Activated naive CD8-positive, alpha-beta T cell treated with anti-CD3 and anti-CD28 coated beads, Interleukin-2, amount 10 ng/mL, durations not matched to agents 7 days and 5 days (primary cell): ENCODE measurements around the gene AQP5. TPM values are rescaled to one million over a fixed set of nuclear protein-coding genes. Genes with fewer than 3 reads are reported as not detected.

ENCODE experiments used
- ATAC-seq: fragments of 150-1000 bp; cut with Tn5 transposase; one replicate; pipeline ENCODE4 v1.10.0; 2021; ENCODE audit warnings: low read depth, moderate library complexity
- POLR2A ChIA-PET: fragments of 350-600 bp; sonication (Branson Sonifier 250); formaldehyde crosslinking; loops from one replicate; lab custom pipeline; 2021; ENCODE audit warnings: antibody characterized with exemption; lab: Charles Lee
- DNase-seq: peaks from one replicate; pipeline ENCODE4 v3.0.0; 2021
- H3K27ac Mint-ChIP-seq: one replicate; pipeline ENCODE4 v1.8.0; 2022; ENCODE audit warnings: mild to moderate bottlenecking, mixed read lengths
- H3K27me3 Mint-ChIP-seq: one replicate; pipeline ENCODE4 v1.8.0; 2022; ENCODE audit warnings: mild to moderate bottlenecking, moderate library complexity, mixed read lengths
- H3K36me3 Mint-ChIP-seq: one replicate; pipeline ENCODE4 v1.8.0; 2021; ENCODE audit warnings: mild to moderate bottlenecking, mixed read lengths
- H3K4me1 Mint-ChIP-seq: one replicate; pipeline ENCODE4 v1.8.0; 2021; ENCODE audit warnings: mixed read lengths
- H3K4me3 Mint-ChIP-seq: one replicate; pipeline ENCODE4 v1.8.0; 2022; ENCODE audit warnings: mild to moderate bottlenecking, moderate library complexity, mixed read lengths
- H3K9me3 Mint-ChIP-seq: one replicate; pipeline ENCODE4 v1.8.0; 2021; ENCODE audit warnings: mixed read lengths
- total RNA-seq, 2 experiments: library from RNA; stranded (reverse); gene quantifications; one replicate each; pipeline ENCODE4 v1.2.3, GENCODE V29; 2021

The AQP5 gene
- total RNA-seq, 2 experiments from 2014 or later: not detected

DNA sequence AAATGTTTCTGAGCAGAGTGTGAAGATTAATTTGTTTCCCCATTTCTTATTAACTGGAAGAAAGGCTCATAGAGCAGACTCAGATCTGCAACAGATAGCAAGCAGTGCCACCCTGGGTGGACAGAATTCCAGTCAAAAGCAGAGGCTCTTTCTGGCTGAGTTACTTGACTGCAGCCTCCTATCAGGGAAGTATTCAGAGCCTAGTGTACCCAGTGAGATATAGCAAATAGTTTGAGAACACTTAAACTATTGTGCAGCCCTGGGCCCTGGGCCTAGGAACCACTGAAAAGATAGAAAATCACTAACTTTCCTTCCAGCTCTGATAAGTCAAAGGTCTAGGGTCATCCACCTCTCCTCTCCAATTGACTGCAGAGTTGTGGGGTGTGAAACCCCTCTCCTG lies 22.4 kb upstream of the AQP5 start:
- no peak overlapping the region for H3K27ac Mint-ChIP-seq
- H3K4me3 Mint-ChIP-seq: no peak overlapping the region
- peaks cover 8% of the 10 kb centered on the region for H3K27me3 Mint-ChIP-seq
- H3K9me3 Mint-ChIP-seq: no peaks in the 10 kb centered on the region
- no peaks in the 10 kb centered on the region for H3K4me1 Mint-ChIP-seq
- no peaks in the 10 kb centered on the region for H3K36me3 Mint-ChIP-seq
- POLR2A ChIA-PET: interaction anchor here (0.7 kb wide), 1 partner anchor 171 kb away, joined by 5 read pairs; no protein-coding TSS in a partner anchor
- DNase-seq (no peak), ATAC-seq (no peak)

DNA sequence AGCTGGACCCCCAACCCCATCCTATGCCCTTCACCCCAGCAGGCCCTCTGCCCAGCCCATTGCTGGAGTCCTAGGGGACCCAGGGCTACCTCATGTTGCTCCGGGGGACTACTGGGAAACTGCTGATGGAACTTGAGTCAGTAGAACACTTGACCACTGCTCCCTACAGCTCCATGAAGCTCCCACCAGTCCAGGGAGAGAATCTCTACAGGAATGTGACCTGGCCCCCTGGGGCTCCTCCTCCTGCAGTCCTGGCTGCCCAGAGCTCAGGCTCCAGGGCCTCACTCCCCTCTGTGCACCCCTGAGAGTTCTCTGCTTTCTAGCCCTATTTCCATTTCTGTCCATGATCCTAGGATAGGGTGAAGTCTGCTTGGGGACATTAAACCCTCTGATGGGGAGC lies 22.0 kb upstream of the AQP5 start:
- POLR2A ChIA-PET: no interaction called here
- Mint-ChIP-seq H3K27ac (no peak overlapping the region), H3K4me3 (no peak overlapping the region), H3K36me3 (no peaks in the 10 kb centered on the region), H3K27me3 (peaks cover 8% of the 10 kb centered on the region), H3K9me3 (no peaks in the 10 kb centered on the region), H3K4me1 (no peaks in the 10 kb centered on the region)
- no peak for ATAC-seq
- DNase-seq: no peak

DNA sequence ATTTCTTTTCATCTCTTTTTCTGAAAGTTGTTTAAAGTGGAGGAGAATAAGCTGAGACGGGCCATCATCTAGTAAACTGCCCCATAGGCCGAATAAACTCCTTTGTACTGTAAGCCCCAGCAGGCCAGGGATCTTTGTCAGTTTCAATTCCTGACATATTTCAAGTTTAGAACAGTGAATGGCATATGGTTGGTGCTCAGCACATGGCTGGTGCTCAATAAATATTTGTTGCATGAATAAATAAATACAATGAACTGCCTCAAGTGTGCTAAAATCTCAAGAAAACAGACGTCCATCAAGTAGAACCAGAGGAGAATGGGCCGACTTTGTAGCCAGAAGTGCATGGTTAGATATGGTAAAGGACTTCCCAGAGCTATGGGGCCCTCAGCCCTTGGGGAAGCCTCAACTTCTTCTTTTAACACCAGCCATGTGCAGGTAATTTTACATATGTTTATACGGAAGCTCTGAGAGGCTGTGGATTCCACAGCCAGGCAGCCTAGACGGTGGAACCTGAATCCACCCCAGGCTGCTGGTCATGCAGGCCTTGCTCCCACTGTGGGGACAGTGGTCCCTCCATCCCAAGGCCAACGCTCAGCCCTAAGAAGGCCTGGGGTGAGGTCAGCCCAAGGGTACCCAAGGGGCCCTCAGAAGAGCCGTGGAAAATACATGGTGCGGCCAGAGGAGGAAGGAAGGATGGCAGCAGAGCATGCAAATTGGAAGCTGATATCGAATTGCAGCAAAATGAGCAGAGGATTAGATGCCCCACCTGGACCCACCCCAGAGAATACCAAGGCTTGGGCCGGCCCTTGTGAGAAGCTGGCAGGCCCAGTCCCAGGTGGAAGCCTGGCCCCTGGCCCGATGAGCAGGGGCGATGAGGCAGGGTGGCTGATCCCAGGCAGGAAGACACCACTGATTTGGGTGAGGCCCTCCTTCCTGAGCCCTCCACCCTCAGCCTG lies 19.8 kb upstream of the AQP5 start:
- Mint-ChIP-seq H3K9me3 (no peaks in the 10 kb centered on the region), H3K27me3 (peaks cover 5% of the 10 kb centered on the region), H3K36me3 (no peaks in the 10 kb centered on the region), H3K27ac (no peak overlapping the region), H3K4me3 (no peak overlapping the region), H3K4me1 (peaks cover 7% of the 10 kb centered on the region)
- POLR2A ChIA-PET: interaction anchor here (0.6 kb wide), 1 partner anchor 89 kb away, joined by 8 read pairs; no protein-coding TSS in a partner anchor
- ATAC-seq (no peak), DNase-seq (peak; percentile 24)

- Mint-ChIP-seq H3K4me1 (peaks cover 7% of the 10 kb centered on the region), H3K4me3 (no peak overlapping the region), H3K36me3 (no peaks in the 10 kb centered on the region), H3K27ac (no peak overlapping the region), H3K27me3 (peaks cover 4% of the 10 kb centered on the region), H3K9me3 (no peaks in the 10 kb centered on the region)
- POLR2A ChIA-PET: no interaction called here
- ATAC-seq: no peak
- DNase-seq: no peak
Observed at GRCh38 chr12:49942512-49942893, 19.2 kb upstream of the AQP5 start.

GRCh38 chr12:49942921-49943624 lies 18.6 kb upstream of the AQP5 start:
- H3K27ac Mint-ChIP-seq: no peak overlapping the region
- no peaks in the 10 kb centered on the region for H3K9me3 Mint-ChIP-seq
- no peaks in the 10 kb centered on the region for H3K36me3 Mint-ChIP-seq
- DNase-seq: peak; percentile 15
- peaks cover 5% of the 10 kb centered on the region for H3K27me3 Mint-ChIP-seq
- no peak overlapping the region for H3K4me3 Mint-ChIP-seq
- H3K4me1 Mint-ChIP-seq: peaks cover 7% of the 10 kb centered on the region
- POLR2A ChIA-PET: no interaction called here
- no peak for ATAC-seq

GRCh38 chr12:49943625-49943960 lies 18.1 kb upstream of the AQP5 start:
- DNase-seq (no peak), ATAC-seq (no peak)
- POLR2A ChIA-PET: no interaction called here
- H3K4me3 Mint-ChIP-seq: no peak overlapping the region
- no peaks in the 10 kb centered on the region for H3K36me3 Mint-ChIP-seq
- H3K9me3 Mint-ChIP-seq: no peaks in the 10 kb centered on the region
- H3K27me3 Mint-ChIP-seq: peaks cover 5% of the 10 kb centered on the region
- no peak overlapping the region for H3K27ac Mint-ChIP-seq
- H3K4me1 Mint-ChIP-seq: peaks cover 7% of the 10 kb centered on the region

DNA sequence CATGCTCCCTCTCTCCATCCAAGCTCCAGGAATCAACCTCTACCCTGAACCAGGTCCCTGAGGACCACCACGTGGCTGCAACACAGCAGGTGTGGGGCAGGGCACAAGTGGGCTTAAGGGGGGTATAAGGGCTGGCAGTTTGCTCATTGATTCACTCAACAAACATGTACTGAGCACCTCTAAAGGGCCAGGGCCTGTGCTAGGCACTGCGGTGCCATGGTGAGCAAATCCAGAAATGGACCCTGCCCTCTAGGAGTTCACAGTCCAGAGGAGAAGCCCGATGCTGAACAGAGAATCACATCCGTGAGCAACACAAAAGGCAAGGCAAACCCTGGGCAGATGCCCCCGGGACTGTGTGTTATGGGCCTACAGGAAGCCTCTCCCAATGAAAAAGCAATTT lies 17.6 kb upstream of the AQP5 start:
- peaks cover 7% of the 10 kb centered on the region for H3K4me1 Mint-ChIP-seq
- DNase-seq (peak; percentile 9), ATAC-seq (no peak)
- peaks cover 5% of the 10 kb centered on the region for H3K27me3 Mint-ChIP-seq
- no peak overlapping the region for H3K4me3 Mint-ChIP-seq
- H3K36me3 Mint-ChIP-seq: no peaks in the 10 kb centered on the region
- no peak overlapping the region for H3K27ac Mint-ChIP-seq
- no peaks in the 10 kb centered on the region for H3K9me3 Mint-ChIP-seq
- POLR2A ChIA-PET: no interaction called here

DNA sequence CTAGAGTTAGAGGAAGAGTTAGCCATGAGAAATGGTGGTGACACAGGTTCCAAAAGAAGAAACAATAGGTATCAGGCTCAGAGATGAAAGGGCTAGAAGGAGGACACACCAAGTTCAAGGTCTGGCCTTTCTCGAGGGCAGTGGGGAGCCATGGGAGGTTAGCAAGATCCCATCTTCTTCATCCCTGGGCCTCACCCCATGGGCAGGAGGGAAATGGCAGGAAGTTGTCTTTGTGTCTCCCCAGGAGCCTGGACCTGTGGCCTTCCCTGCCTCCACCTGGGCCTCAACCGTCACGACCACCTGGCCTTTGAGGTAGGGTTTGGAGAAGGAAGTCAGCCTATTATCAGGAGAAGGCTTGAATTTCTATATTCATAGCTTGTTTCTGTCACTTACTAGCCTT lies 17.0 kb upstream of the AQP5 start:
- DNase-seq: peak; percentile 24
- Mint-ChIP-seq H3K4me3 (no peak overlapping the region), H3K36me3 (no peaks in the 10 kb centered on the region), H3K27me3 (peaks cover 5% of the 10 kb centered on the region), H3K27ac (no peak overlapping the region), H3K4me1 (peaks cover 7% of the 10 kb centered on the region), H3K9me3 (no peaks in the 10 kb centered on the region)
- POLR2A ChIA-PET: interaction anchor here (0.8 to 1.6 kb wide), 2 partner anchors 204 to 222 kb away, joined by 3 to 4 read pairs; partner anchors contain the start of genes CERS5 and TMBIM6
- no peak for ATAC-seq

- Mint-ChIP-seq H3K27me3 (peaks cover 3% of the 10 kb centered on the region), H3K9me3 (no peaks in the 10 kb centered on the region), H3K27ac (peak overlapping the region; percentile 90), H3K4me1 (peaks cover 7% of the 10 kb centered on the region), H3K36me3 (no peaks in the 10 kb centered on the region), H3K4me3 (peak overlapping the region; percentile 81)
- POLR2A ChIA-PET: interaction anchor here (0.6 to 1.6 kb wide), 4 partner anchors 14 to 221 kb away, joined by 3 to 4 read pairs (median 4); partner anchors contain the start of genes CERS5 and TMBIM6
- peak; percentile 99 for ATAC-seq
- DNase-seq: peak; percentile 87
Observed at GRCh38 chr12:49945394-49946080, 16.1 kb upstream of the AQP5 start.

GRCh38 chr12:49946086-49946485 lies 15.6 kb upstream of the AQP5 start:
- Mint-ChIP-seq H3K4me1 (peaks cover 7% of the 10 kb centered on the region), H3K27ac (no peak overlapping the region)

GRCh38 chr12:49946497-49946896 lies 15.2 kb upstream of the AQP5 start:
- Mint-ChIP-seq H3K9me3 (no peaks in the 10 kb centered on the region), H3K27ac (no peak overlapping the region), H3K36me3 (no peaks in the 10 kb centered on the region), H3K4me3 (no peak overlapping the region), H3K4me1 (peaks cover 7% of the 10 kb centered on the region), H3K27me3 (peaks cover 3% of the 10 kb centered on the region)
- ATAC-seq (no peak), DNase-seq (no peak)
- POLR2A ChIA-PET: interaction anchor here (0.6 kb wide), 1 partner anchor 166 kb away, joined by 3 read pairs; no protein-coding TSS in a partner anchor

More at GRCh38 chr12:49946086-49946485, 15.6 kb upstream of the AQP5 start:
- H3K36me3 Mint-ChIP-seq: no peaks in the 10 kb centered on the region
- no peaks in the 10 kb centered on the region for H3K9me3 Mint-ChIP-seq
- DNase-seq (no peak), ATAC-seq (no peak)
- no peak overlapping the region for H3K4me3 Mint-ChIP-seq
- POLR2A ChIA-PET: interaction anchor here (0.6 to 1.6 kb wide), 3 partner anchors 14 to 221 kb away, joined by 3 to 4 read pairs (median 3); partner anchors contain the start of gene CERS5
- peaks cover 3% of the 10 kb centered on the region for H3K27me3 Mint-ChIP-seq

DNA sequence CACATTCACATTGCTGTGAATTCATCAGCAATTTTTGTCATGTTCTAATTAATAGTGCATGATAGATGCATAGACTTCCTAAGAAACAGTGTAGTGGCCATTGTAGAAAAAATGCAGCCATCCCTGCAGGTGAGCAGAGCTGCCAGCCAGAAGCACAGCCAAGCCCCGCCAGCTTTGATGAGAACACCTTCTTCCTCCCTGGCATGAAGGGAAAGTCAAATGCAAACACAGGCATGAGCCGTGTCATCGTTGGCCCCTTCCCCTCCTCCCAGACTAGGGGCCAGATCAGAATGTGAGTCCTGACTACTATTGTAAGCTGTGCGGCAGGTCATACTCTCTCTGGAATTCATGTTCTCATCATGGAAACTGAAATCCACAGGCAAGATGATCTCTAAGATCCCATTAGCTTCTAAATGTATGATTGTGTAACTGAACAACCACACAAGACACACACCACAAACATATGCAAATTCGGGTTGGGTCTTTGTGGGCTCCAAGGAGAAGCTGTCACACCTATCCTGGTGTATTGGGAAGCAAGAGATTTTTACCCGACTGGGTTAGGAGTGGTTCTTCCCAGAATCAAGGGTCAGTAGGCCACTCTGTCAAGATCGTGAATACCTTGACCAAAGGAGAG lies 14.0 kb upstream of the AQP5 start:
- H3K9me3 Mint-ChIP-seq: no peaks in the 10 kb centered on the region
- no peak for ATAC-seq
- DNase-seq: peak; percentile 21
- POLR2A ChIA-PET: no interaction called here
- H3K27ac Mint-ChIP-seq: no peak overlapping the region
- H3K4me1 Mint-ChIP-seq: peaks cover 7% of the 10 kb centered on the region
- no peak overlapping the region for H3K4me3 Mint-ChIP-seq
- peaks cover 3% of the 10 kb centered on the region for H3K27me3 Mint-ChIP-seq
- no peaks in the 10 kb centered on the region for H3K36me3 Mint-ChIP-seq
